Measurements from ENCODE around the gene RALB. TPM values are rescaled to one million over a fixed set of nuclear protein-coding genes. Genes with fewer than 3 reads are reported as not detected.
A peak's percentile ranks its signal among the peaks of the same experiment; 100 is the strongest.

Gene RALB
- total RNA-seq, 1 experiment from 2014 or later, result 59.4 TPM

GRCh38 chr2:120245520-120246332 lies 6.9 kb upstream of the RALB start:
- H3K4me1 Mint-ChIP-seq (ENCODE audit: low read depth, unreplicated experiment), result peaks cover 27% of the 10 kb centered on the region
- H3K27ac Mint-ChIP-seq (ENCODE audit: unreplicated experiment), result peak overlapping the region; percentile 93
- H3K36me3 Mint-ChIP-seq (ENCODE audit: insufficient read depth, unreplicated experiment), result peaks cover 6% of the 10 kb centered on the region
- ChIA-PET CTCF (interaction anchor here (0.5 to 1.9 kb wide), 7 partner anchors 16 to 543 kb away, joined by 3 to 9 read pairs (median 5); partner anchors contain the start of gene TMEM185B), POLR2A (interaction anchor here (1.5 to 1.8 kb wide), 2 partner anchors 15 to 23 kb away, joined by 5 to 35 read pairs; partner anchors contain the start of gene TMEM185B)
- no peaks in the 10 kb centered on the region for H3K9me3 Mint-ChIP-seq (ENCODE audit: unreplicated experiment)
- H3K36me3 ChIP-seq (ENCODE audit: control insufficient read depth, insufficient read depth, low read length), result no peaks in the 10 kb centered on the region
- peak overlapping the region; percentile 55 for H3K4me3 Mint-ChIP-seq (ENCODE audit: unreplicated experiment)
- no peaks in the 10 kb centered on the region for H3K27me3 ChIP-seq (replicated peaks; ENCODE audit: control insufficient read depth, insufficient read depth, low read length)
- no peaks in the 10 kb centered on the region for H3K9me3 ChIP-seq
- DNase-seq, result peak; percentile 97 to 99
- no peaks in the 10 kb centered on the region for H3K27me3 Mint-ChIP-seq (ENCODE audit: insufficient read depth, unreplicated experiment)
- H3K4me3 ChIP-seq (ENCODE audit: low read depth, low read length), result no peak overlapping the region
- intact Hi-C loops (cut with micrococcal nuclease; ENCODE audit: unreplicated experiment), result loop anchor here (1.0 kb wide), 4 partner anchors 8 to 22 kb away; partner anchors contain the start of gene TMEM185B
- peaks cover 32% of the 10 kb centered on the region for H3K4me1 ChIP-seq
- TF ChIP-seq CTCF (IDR thresholded peaks at IDR 0.05; ENCODE audit: insufficient read depth in 1 of 2, low read depth in 1 of 2, low read length in 1 of 2, severe bottlenecking in 1 of 2, unreplicated experiment in 1 of 2), result no peak
- BruUV-seq (replicated peaks), result TSS peak; percentile 80

- Mint-ChIP-seq H3K27ac (ENCODE audit: unreplicated experiment) (peak overlapping the region; percentile 93), H3K27me3 (ENCODE audit: insufficient read depth, unreplicated experiment) (no peaks in the 10 kb centered on the region), H3K4me3 (ENCODE audit: unreplicated experiment) (peak overlapping the region; percentile 55), H3K36me3 (ENCODE audit: insufficient read depth, unreplicated experiment) (peaks cover 6% of the 10 kb centered on the region), H3K4me1 (ENCODE audit: low read depth, unreplicated experiment) (peaks cover 27% of the 10 kb centered on the region), H3K9me3 (ENCODE audit: unreplicated experiment) (no peaks in the 10 kb centered on the region)
- Histone ChIP-seq H3K9me3 (no peaks in the 10 kb centered on the region), H3K27me3 (replicated peaks; ENCODE audit: control insufficient read depth, insufficient read depth, low read length) (no peaks in the 10 kb centered on the region), H3K36me3 (ENCODE audit: control insufficient read depth, insufficient read depth, low read length) (no peaks in the 10 kb centered on the region), H3K4me1 (peaks cover 39% of the 10 kb centered on the region), H3K4me3 (ENCODE audit: low read depth, low read length) (no peak overlapping the region)
- ChIA-PET CTCF (interaction anchor here (0.8 kb wide), 1 partner anchor 65 kb away, joined by 4 read pairs; no protein-coding TSS in a partner anchor), POLR2A (interaction anchor here (0.5 to 1.2 kb wide), 2 partner anchors 11 to 24 kb away, joined by 3 to 6 read pairs; partner anchors contain the start of gene TMEM185B)
- DNase-seq, result peak in 1 of 2 experiments; percentile 29
- TF ChIP-seq CTCF (IDR thresholded peaks at IDR 0.05; ENCODE audit: insufficient read depth in 1 of 2, low read depth in 1 of 2, low read length in 1 of 2, severe bottlenecking in 1 of 2, unreplicated experiment in 1 of 2), result no peak
- no TSS peak for BruUV-seq (replicated peaks)
- intact Hi-C loops (cut with micrococcal nuclease; ENCODE audit: unreplicated experiment), result no loop called here
Measured at GRCh38 chr2:120246546-120247300, 5.9 kb upstream of the RALB start.

GRCh38 chr2:120247851-120248250 lies 4.8 kb upstream of the RALB start:
- H3K36me3 Mint-ChIP-seq (ENCODE audit: insufficient read depth, unreplicated experiment), result peaks cover 11% of the 10 kb centered on the region
- intact Hi-C loops (cut with micrococcal nuclease; ENCODE audit: unreplicated experiment), result no loop called here
- H3K4me1 Mint-ChIP-seq (ENCODE audit: low read depth, unreplicated experiment), result peaks cover 27% of the 10 kb centered on the region
- no peaks in the 10 kb centered on the region for H3K36me3 ChIP-seq (ENCODE audit: control insufficient read depth, insufficient read depth, low read length)
- H3K4me1 ChIP-seq, result peaks cover 41% of the 10 kb centered on the region
- H3K27me3 ChIP-seq (replicated peaks; ENCODE audit: control insufficient read depth, insufficient read depth, low read length), result no peaks in the 10 kb centered on the region
- POLR2A ChIA-PET, result no interaction called here
- no peak for DNase-seq
- no peaks in the 10 kb centered on the region for H3K9me3 Mint-ChIP-seq (ENCODE audit: unreplicated experiment)
- H3K4me3 Mint-ChIP-seq (ENCODE audit: unreplicated experiment), result no peak overlapping the region
- no peaks in the 10 kb centered on the region for H3K27me3 Mint-ChIP-seq (ENCODE audit: insufficient read depth, unreplicated experiment)
- no peak for TF ChIP-seq CTCF (IDR thresholded peaks at IDR 0.05; ENCODE audit: insufficient read depth in 1 of 2, low read depth in 1 of 2, low read length in 1 of 2, severe bottlenecking in 1 of 2, unreplicated experiment in 1 of 2)
- H3K9me3 ChIP-seq, result no peaks in the 10 kb centered on the region
- CTCF ChIA-PET, result interaction anchor here (0.8 to 0.9 kb wide), 2 partner anchors 16 to 35 kb away, joined by 3 read pairs; no protein-coding TSS in a partner anchor
- no peak overlapping the region for H3K27ac Mint-ChIP-seq (ENCODE audit: unreplicated experiment)
- no peak overlapping the region for H3K4me3 ChIP-seq (ENCODE audit: low read depth, low read length)
- BruUV-seq (replicated peaks), result no TSS peak
